Astrocyte of the cerebellum (primary cell): ENCODE measurements around the gene RAB3C.

Experiments
- DNase-seq: peaks from one replicate; pipeline ENCODE4 v3.0.0-alpha.2; 2011; ENCODE audit warnings: low read depth
- H3K4me3 ChIP-seq: 2 replicates; pipeline ENCODE4 v1.5.1; 2011; ENCODE audit warnings: mild to moderate bottlenecking, low read depth, low read length, moderate library complexity
- CTCF ChIP-seq: IDR thresholded peaks from 2 replicates; pipeline ENCODE4 v1.5.1; 2012; ENCODE audit warnings: low read length, low read depth, moderate library complexity, mild to moderate bottlenecking; ENCODE audit errors: missing control alignments
- in situ Hi-C: cut with HindIII; loops from 2 replicates; pipeline ENCODE4 v1.10.0; 2017; ENCODE audit warnings: low sequenced_read_pairs

The RAB3C gene

GRCh38 chr5:58855851-58856739, 273.2 kb downstream of the RAB3C start:
- no peak for DNase-seq
- in situ Hi-C loops: no loop called here
- H3K4me3 ChIP-seq: no peak overlapping the region
- TF ChIP-seq CTCF: no peak

GRCh38 chr5:58857609-58858008, 274.7 kb downstream of the RAB3C start:
- in situ Hi-C loops: no loop called here
- no peak overlapping the region for H3K4me3 ChIP-seq
- no peak for DNase-seq
- no peak for TF ChIP-seq CTCF

- no peak for DNase-seq
- no peak overlapping the region for H3K4me3 ChIP-seq
- in situ Hi-C loops: no loop called here
- TF ChIP-seq CTCF: no peak
These were observed 277.8 kb downstream of the RAB3C start for GRCh38 chr5:58860680-58861079.

- in situ Hi-C loops: no loop called here
- DNase-seq: no peak
- TF ChIP-seq CTCF: no peak
- no peak overlapping the region for H3K4me3 ChIP-seq
These were observed 286.1 kb downstream of the RAB3C start for GRCh38 chr5:58868931-58869330.

- no peak overlapping the region for H3K4me3 ChIP-seq
- in situ Hi-C loops: no loop called here
- TF ChIP-seq CTCF: peak; percentile 58
- DNase-seq: peak; percentile 16
These were observed 288.9 kb downstream of the RAB3C start for GRCh38 chr5:58871648-58872242.

- no peak for TF ChIP-seq CTCF
- H3K4me3 ChIP-seq: no peak overlapping the region
- in situ Hi-C loops: no loop called here
- DNase-seq: no peak
These were observed 289.9 kb downstream of the RAB3C start for GRCh38 chr5:58872670-58873273.
